HG02973 (cell line): ENCODE measurements around the gene TBC1D13.
A peak's percentile ranks its signal among the peaks of the same experiment; 100 is the strongest.
"Not testable (repeated sequence)": the region's sequence is repeated elsewhere in the genome, so short reads cannot be mapped to it uniquely, and the experiment has no call there.

ENCODE experiments used
- ATAC-seq: cut with Tn5 transposase; IDR thresholded peaks from one replicate; pipeline ENCODE4 v1.9.1; 2021; ENCODE audit warnings: moderate library complexity; ENCODE audit not compliant: unreplicated experiment

The TBC1D13 gene

DNA sequence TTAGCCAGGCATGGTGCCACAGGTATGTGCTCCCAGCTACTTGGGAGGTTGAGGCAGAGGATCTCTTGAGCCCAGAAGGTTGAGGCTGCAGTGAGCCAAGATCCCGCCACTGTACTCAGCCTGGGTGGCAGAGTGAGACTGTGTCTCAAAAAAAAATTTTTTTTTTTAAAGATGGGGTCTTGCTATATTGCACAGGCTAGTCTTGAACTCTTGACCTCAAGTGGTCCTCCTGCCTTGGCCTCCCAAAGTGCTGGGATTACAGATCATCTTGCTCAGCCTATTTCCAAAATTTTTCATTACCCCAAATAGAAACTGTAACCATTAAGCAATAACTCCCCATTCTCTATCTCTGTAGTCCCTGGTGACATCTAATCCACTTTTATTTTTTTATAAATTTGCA, 4.4 kb upstream of the TBC1D13 start:
- ATAC-seq, result no peak

DNA sequence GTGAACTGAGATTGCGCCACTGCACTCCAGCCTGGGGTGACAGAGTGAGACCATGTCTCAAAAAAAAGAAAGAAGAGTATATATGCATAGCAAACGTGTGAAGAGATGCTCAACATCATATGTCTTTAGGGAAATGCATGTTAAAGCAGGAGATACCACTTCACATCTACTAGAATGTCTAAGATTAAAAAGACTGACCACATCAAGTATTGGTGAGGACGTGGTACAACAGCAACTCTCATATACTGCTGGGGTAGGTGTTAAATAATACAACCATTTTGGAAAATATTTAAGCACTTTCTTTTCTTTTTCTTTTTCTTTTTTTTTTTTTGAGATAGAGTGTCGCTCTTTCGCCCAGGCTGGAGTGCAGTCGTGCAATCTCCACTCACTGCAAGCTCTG, 1.6 kb upstream of the TBC1D13 start:
- no peak for ATAC-seq

DNA sequence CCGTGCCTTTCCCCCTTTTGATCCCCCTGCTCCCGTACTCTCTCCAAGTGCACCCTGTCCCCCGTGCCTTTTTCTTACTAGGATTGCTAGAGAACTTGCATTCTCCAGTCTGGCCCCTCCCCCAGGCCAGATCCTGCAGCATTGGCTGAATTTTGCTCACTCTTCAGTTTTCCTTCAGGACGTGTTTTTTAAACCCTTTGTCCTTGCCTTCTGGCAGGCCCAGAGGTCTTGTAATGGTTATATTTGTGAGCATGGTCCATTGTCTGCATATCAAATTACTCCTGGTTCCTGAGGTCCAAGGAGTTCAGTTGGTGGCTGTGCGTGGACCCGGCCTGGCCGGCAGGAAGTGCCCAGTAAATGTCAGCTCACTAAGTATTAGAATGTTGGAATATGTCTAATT, 606 bp downstream of the TBC1D13 start:
- ATAC-seq, result no peak

DNA sequence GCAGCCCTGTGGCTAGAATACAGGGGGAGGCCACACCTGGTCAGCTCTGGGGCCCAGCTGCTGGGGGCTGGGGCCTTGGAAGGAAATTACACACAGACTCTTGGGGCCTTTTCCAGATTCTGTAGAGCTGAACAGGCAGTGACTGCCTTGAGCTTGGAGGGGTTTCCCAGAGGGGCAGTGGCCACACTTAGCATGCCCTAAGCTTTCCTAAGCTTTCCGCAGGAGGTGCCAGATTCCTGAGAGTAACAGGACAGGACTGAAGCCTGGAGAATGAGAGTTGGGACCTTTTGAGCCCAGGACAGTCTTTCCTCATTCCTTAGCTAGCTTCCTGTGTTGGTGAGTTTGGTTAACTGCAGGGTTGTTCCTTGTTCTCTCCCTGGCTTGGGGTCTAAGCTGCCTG, 1.4 kb downstream of the TBC1D13 start:
- ATAC-seq, result no peak

DNA sequence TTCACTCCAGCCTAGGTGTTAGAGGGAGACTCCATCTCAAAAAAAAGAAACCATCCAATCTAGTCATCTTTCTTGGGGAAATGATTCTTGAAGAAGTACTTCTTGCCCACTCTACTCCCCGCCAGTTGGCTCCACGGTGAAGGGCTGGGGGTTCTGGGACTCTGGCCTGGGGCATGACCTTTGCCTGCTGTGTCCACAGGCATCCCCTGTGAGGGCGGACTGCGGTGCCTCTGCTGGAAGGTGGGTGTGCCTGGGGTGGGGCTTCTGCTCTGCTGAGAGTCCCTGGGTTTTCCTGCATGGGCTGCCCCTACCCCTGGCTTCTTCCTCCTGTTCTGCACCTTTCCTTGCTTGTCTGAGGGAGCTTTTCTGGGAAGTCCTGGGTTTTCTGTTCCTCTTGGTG, 3.5 kb downstream of the TBC1D13 start:
- no peak for ATAC-seq

DNA sequence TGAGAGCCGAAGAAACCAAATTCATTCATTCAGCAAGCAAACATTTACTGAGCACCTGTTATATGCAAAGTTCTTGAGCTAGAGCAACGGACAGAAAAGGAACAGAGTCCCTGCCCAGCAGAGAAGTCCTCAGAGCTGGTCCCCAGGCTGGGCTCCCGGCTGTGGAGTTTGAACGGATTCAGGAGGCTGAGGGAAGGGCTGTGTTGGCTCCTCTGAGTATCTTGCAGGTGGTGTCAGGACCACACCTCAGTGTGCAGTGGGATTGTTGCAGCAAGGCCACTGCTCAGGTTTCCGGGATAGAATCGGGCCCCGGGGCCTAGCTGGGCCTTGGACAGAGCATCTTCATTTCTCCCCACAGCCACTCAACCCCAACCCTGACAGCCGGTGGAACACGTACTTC, 5.1 kb downstream of the TBC1D13 start:
- no peak for ATAC-seq

DNA sequence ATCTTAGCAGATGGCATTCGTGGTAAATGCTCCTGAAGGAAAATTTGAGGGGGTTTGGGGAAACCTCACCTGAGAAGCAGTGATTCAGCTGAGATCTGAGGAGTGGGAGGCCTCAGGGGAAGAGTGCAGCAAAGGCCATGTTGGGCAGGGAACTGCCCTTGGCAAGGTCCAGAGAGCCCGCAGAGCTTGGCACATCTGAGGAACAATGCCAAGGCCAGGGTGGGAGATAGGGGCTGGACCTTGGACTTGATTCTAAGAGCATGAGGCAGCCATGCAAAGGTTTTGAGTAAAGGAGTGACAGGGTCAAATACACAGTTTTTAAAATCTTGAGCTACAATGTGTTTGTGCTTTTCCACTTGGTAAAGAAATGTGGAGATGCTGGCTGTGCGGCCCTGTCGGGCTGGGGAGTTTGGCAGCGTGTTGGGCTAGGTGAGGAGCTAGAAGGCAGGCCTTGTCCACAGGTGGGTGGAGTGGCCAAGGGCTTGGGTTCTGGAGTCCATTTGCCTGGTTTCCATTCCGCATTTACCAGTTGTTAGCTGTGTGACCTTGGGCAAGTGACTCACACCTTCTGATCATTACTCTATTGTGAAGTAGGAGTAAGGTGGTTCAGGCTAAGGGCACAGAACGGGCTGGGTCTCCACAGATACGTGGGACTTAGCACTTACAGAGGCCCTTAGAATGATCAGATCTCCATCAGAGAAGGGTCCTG, 6.1 kb downstream of the TBC1D13 start:
- ATAC-seq, result no peak

DNA sequence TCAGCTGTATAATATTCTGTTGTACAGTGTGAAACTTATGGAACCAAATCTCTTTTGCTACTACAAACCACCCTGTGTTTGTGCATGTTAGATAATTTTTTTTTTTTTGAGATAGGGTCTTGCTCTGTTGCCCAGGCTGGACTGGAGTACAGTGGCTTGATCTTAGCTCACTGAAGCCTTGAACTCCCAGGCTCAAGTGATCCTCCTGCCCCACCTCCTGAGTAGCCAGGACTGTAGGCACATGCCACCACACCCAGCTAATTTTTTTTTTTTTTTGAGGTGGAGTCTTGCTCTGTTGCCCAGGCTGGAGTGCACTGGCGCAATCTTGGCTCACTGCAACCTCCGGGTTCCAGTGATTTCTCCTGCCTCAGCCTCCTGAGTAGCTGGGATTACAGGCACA, 7.9 kb downstream of the TBC1D13 start:
- not testable (repeated sequence) for ATAC-seq

DNA sequence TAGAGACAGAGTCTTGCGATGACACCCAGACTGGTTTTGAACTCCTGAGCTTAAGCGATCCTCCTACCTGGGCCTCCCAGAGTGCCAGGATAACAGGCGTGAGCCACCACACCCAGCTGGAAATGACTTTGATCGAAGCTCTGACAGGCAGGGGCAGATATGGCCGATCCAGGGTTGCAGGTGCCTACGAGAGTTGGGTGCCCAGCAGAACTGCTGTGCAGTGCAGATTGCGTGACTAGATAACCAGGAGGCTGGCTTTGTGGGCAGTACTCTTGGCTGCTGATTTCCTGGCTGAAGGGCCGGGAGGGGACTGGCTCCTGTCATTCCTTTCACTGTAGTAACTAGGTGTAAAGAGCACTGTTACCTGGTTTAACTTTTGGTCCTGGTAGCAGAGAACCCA, 11.8 kb downstream of the TBC1D13 start:
- ATAC-seq, result no peak

DNA sequence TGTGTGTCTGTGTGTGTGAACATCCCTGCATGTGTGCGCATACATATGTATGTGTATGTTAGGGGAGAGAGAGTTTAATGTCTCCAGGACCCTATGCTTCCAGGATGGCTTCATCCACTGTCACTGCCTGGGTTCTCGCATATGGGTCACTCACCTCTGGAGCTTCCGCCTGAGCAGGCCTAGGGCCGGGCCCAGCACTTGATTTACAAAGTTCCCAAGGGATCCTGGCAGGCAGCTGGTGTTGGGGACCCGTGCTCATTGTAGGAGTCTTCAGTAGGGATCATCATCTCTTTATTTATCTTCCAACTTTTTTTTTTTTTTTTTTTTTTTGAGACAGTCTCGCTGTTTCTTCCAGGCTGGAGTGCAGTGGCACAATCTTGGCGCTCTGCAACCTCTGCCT, 13.0 kb downstream of the TBC1D13 start:
- ATAC-seq, result no peak

DNA sequence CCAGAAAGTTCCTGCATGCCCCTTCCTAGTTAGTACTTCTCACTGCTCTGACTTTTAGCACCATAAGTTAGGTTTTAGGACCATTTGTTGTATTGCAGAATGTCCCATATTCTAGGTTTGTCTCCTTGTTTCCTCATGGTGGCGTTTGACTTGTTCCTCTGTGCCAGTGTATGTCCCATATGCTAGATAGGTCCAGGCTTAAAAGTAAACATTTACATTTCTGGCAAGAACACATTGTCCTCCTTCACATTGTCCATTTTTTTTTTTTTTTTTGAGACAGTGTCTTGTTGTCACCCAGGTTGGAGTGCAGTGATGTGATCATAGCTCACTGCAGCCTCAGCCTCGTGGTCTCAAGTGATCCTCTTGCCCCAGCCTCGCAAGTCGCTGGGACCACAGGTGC, 15.4 kb downstream of the TBC1D13 start:
- no peak for ATAC-seq

DNA sequence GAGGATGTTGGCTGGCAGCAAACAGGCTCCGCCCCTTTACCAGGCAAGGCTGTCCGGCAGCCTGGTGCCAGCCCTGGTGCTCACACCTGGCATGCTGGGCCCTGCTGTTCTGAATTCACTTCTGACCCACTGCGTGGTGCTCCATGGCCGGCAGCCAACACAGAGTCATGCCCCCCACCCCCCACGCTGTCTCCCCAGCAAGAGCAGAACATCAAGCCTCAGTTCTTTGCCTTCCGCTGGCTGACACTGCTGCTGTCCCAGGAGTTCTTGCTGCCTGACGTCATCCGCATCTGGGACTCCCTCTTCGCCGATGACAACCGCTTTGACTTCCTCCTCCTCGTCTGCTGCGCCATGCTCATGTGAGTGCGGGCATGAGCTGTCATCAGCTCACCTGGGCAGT, 18.6 kb downstream of the TBC1D13 start:
- no peak for ATAC-seq

DNA sequence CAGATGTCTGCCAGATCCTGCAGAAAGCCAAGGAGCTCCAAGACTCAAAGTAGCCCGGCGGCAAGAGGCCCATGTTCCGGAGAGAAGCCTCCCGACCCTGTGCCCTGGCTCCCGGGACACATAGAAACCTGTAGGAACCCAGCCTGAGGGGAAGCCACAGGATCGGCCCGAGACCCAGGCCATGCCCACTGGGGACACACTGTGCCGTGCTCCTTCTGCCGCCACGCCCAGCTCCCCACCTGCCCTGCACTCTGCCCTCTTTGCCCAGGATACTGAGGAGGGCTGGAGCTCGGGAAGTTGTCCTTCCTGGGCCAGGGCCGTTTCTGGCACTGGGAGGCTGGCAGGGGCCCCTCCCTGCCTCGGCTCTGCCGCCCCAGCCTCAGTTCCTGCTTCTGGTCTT, 20.8 kb downstream of the TBC1D13 start:
- no peak for ATAC-seq

DNA sequence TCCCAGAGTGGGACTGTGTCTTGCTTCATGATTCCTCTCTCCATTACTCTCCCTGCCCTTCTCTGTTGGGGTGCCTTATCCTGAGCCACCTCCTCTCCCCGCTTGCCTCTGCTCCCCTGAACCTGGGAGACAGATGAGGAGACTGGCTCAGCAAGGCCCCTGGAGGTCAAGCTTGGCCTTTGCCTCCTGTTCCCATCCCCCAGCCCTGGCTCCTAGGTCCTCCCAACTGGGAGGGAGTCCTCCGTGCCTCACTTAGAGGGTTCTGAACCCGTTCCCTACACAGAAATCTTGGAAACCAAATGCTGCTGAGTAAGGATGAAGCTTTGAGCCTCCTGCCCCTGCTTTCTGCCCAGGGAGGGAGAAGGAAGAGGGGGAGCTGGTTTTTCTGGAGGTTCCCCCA, 21.5 kb downstream of the TBC1D13 start:
- no peak for ATAC-seq

DNA sequence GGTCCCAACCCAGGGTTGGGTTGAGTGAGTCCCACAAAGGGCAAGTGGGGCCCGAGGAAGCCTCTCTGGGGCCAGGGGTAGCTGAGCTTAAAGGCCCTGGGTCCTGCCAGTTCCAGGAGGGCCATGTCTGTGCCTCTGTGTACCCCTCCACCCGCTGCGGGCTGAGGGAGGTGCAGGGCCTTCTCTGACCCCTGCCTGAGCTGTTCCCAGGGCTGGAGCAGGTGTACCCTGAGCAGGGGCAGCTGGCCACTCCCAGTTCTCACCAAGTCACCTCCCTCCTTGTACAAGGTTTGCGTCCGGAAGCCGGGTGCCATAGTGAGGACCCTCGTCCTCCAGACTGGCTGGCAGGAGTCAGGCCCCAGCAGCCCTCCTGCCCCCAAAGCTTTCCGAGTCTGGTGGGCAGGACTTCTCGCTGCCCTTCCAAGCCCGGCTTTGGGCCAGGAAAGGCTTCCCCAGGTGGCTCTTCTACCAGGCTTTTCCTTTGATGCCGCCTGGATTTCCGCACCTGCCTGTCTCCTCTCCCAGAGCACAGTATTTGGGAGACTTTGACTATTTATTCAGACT, 22.1 kb downstream of the TBC1D13 start:
- ATAC-seq, result no peak

DNA sequence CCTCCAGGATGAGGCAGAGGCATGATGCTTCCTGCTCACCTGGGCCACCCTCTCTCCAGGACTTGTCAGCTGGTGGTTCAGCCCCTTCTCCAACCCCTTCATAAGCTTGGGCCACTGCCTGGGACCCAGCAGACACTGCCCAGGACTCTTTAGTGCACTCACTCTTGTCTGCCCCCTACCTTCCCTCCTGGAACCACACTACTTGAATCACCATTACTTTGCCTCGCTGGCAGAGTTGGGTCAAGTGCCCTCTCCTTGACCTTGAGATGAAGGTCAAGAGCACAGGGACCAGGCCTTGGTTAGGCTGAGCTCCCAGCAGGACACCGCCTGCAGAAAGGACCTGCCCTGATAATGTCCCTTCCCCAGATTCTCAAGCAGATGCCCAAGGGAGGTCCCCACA, 22.8 kb downstream of the TBC1D13 start:
- ATAC-seq, result no peak

DNA sequence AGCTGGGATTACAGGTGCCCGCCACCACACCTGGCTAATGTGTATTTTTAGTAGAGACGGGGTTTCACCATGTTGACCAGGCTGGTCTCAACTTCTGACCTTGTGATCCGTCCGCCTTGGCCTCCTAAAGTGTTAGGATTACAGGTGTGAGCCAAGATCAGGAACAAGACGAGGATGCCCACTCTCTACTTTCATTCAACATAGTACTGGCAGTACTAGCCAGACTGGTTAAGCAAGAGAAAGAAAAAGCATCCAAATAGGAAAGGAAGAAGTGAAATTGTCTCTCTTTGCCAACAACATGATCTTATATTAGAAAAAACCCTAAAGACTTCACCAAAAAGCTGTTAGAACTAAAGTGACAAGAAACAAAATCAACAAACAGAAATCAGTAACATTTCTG, 23.8 kb downstream of the TBC1D13 start:
- no peak for ATAC-seq

DNA sequence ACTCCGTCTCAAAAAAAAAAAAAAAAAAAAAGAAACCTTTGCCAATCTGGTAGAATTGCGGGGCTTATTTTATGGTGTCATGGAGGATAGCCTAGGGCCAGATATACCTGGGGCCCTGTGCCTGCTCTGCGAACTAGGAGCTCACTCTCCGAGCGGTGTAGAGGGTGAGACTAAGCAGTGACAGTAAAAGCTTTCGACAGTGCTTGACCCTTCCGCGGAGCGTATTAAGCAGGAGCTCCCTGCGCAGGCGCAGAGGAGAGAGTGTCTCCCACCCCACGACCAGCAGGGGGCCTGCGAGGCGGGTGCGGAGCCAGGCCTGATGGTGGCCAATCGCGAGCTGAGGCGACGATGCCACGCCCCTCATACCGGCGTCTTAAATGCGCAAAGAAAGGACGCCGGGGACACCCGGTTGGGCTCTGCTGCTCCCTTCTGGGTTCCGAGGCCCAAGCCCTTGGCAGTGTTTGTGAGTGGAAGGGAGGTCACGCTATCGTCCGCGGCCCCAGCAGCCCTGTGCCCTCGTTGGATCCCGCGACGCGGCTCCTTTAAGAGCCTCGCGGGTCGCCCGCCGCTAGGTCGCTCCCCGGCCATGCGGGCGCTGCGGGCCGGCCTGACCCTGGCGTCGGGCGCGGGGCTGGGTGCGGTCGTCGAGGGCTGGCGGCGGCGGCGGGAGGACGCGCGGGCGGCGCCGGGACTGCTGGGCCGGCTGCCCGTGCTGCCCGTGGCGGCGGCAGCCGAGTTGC, 31.2 kb downstream of the TBC1D13 start, which contains the start of gene ENDOG:
Gene ENDOG (plus strand): TSS at position 402 of the 740 bp plus-strand sequence. CDS start 185 bp downstream, at position 587.
- peak; percentile 83 for ATAC-seq

DNA sequence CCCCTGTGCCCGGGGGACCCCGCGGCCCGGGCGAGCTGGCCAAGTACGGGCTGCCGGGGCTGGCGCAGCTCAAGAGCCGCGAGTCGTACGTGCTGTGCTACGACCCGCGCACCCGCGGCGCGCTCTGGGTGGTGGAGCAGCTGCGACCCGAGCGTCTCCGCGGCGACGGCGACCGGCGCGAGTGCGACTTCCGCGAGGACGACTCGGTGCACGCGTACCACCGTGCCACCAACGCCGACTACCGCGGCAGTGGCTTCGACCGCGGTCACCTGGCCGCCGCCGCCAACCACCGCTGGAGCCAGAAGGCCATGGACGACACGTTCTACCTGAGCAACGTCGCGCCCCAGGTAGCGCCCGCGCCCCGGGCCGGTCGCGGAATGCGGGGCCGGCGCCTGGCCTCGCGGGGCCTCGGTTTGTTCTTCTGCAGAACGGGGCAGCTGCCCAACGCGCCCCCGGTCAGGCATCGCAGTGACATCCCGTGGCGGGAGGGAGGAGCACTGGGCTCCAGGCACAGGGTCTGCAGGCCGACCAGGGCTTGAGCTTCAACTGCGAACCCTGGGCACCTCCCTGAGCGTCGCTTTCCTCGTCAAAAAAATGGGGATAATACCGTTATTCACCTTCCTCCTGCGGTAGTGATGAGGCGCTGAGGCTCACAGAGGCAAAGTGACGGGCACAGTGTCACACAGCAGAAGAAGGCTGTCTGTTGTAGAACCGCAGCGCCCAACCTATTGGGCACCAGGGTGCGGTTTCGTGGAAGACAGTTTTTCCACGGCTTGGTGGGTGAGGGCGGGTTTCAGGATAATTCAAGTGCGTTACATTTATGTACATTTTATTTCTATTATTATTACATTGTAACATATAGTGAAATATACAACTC, 32.0 kb downstream of the TBC1D13 start:
- ATAC-seq, result peak; percentile 20

DNA sequence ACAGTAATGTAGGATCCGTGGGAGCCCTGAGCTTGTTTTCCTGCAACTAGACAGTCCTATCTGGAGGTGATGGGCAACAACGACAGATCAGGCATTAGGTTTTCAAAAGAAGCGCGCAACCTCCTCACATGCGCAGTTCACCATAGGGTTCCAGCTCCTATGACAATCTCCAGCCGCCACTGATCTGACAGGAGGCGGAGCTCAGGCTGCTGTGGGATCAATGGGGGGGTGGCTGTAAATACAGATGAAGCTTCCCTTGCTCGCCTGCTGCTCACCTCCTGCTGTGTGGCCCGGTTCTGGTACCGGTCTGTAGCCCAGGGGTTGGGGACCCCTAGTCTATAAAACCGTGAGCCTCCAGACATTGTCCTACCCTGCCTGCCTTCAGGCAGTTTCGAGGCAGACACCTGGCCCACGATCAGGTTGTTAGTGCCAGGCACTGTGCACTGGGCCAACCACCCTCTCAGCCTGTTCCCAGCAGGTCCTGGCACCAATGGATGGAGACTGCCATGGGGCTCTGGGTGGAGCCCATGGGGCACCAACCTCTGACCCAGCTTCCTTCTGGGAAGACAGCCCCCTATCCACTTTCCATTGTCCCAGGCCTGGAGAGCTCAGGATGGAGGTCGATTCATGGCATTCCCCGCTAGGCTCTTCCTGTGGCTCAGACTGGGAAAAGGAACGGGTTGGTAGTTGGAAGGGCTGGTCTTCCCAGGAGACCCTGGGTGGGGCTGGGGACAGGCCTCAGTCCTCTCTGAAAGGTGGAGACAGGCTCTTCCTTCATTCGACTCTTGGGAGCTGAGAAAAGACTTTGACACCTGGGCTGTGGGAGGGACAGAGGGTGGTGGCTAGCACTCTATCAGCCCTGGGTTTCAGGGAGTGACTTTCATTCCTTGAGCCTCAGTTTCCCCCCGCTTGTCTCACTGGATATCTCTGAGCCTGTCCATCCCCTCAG, 32.9 kb downstream of the TBC1D13 start:
- no peak for ATAC-seq
